Cerebellar cortex (tissue), 1 donor: ENCODE measurements around the gene PCDHGB2.
"Not testable (repeated sequence)": the region's sequence is repeated elsewhere in the genome, so short reads cannot be mapped to it uniquely, and the experiment has no call there.

Source experiments
- DNase-seq: peaks from one replicate; pipeline ENCODE4 v3.0.0-alpha.2; 2015; ENCODE audit warnings: low spot score

The PCDHGB2 gene

GRCh38 chr5:141349917-141350619 lies 9.7 kb upstream of the PCDHGB2 start, which contains the start of gene PCDHGB1:
Gene PCDHGB1 (plus strand): TSS chr5:141350099. CDS start chr5:141350261, 162 bp downstream.
- peak; percentile 48 for DNase-seq

DNA sequence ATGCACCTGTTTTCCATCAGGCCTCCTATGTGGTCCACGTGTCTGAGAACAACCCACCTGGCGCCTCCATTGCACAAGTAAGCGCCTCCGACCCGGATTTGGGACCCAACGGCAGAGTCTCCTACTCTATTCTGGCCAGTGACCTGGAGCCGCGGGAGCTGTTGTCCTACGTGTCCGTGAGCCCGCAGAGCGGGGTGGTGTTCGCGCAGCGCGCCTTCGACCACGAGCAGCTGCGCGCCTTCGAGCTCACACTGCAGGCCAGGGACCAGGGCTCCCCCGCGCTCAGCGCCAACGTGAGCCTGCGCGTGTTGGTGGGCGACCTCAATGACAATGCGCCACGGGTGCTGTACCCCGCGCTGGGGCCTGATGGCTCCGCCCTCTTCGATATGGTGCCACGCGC lies 8.2 kb upstream of the PCDHGB2 start:
- no peak for DNase-seq

- peak; percentile 11 for DNase-seq
These were observed 4.8 kb upstream of the PCDHGB2 start, which contains the start of gene PCDHGA4 for GRCh38 chr5:141354900-141355469. Gene PCDHGA4 (plus strand): TSS chr5:141355021. CDS start chr5:141355108, 87 bp downstream.

GRCh38 chr5:141355641-141356040 lies 4.2 kb upstream of the PCDHGB2 start:
- DNase-seq = no peak

GRCh38 chr5:141356133-141356532 lies 3.7 kb upstream of the PCDHGB2 start:
- DNase-seq = no peak

GRCh38 chr5:141356950-141357349 lies 2.8 kb upstream of the PCDHGB2 start:
- no peak for DNase-seq

DNA sequence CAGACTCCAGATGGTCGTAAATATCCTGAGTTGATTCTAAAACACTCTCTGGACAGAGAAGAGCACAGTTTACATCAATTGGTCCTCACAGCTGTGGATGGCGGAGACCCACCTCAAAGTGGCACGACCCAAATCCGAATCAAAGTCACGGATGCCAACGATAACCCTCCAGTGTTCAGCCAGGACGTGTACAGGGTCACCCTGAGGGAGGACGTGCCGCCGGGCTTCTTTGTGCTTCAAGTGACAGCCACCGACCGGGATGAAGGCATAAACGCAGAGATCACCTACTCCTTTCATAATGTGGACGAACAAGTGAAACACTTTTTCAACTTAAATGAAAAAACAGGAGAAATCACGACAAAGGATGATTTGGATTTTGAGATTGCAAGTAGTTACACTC lies 891 bp downstream of the PCDHGB2 start:
- no peak for DNase-seq

GRCh38 chr5:141362719-141363118 lies 2.9 kb downstream of the PCDHGB2 start:
- no peak for DNase-seq

- peak; percentile 2 for DNase-seq
These were observed 4.3 kb downstream of the PCDHGB2 start, which contains the start of gene PCDHGA5 for GRCh38 chr5:141363952-141364660. Gene PCDHGA5 (plus strand): TSS chr5:141364162. CDS start chr5:141364331, 169 bp downstream.

GRCh38 chr5:141366016-141366896 lies 6.5 kb downstream of the PCDHGB2 start:
- DNase-seq = no peak

GRCh38 chr5:141369994-141370848 lies 10.4 kb downstream of the PCDHGB2 start, which contains the start of gene PCDHGB3:
Gene PCDHGB3 (plus strand): TSS chr5:141370242. CDS start chr5:141370395, 153 bp downstream.
- no peak for DNase-seq

DNA sequence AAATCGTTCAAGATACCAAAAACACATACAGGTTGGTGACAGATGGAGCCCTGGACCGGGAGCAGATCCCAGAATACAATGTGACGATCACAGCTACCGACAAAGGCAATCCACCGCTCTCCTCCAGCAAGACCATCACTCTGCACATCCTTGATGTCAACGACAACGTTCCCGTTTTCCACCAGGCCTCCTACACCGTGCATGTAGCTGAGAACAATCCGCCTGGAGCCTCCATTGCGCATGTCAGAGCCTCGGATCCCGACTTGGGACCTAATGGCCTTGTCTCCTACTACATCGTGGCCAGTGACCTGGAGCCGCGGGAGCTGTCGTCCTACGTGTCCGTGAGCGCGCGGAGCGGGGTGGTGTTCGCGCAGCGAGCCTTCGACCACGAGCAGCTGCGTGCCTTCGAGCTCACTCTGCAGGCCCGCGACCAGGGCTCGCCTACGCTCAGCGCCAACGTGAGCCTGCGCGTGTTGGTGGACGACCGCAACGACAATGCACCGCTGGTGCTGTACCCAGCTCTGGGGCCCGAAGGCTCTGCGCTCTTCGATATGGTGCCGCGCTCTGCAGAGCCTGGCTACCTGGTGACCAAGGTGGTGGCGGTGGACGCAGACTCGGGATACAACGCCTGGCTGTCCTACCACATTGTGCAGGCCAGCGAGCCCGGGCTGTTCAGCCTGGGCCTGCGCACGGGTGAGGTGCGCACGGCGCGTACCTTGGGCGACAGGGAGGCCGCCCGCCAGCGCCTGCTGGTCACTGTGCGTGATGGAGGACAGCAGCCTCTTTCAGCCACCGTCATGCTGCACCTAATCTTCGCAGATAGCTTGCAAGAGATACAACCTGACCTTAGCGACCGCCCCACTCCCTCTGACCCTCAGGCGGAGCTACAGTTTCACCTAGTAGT lies 12.0 kb downstream of the PCDHGB2 start:
- DNase-seq = no peak

- peak; percentile 20 for DNase-seq
These were observed 14.0 kb downstream of the PCDHGB2 start, which contains the start of gene PCDHGA6 for GRCh38 chr5:141373673-141374317. Gene PCDHGA6 (plus strand): TSS chr5:141373891. CDS start chr5:141374084, 193 bp downstream.

GRCh38 chr5:141374627-141375026 lies 14.8 kb downstream of the PCDHGB2 start:
- no peak for DNase-seq

DNA sequence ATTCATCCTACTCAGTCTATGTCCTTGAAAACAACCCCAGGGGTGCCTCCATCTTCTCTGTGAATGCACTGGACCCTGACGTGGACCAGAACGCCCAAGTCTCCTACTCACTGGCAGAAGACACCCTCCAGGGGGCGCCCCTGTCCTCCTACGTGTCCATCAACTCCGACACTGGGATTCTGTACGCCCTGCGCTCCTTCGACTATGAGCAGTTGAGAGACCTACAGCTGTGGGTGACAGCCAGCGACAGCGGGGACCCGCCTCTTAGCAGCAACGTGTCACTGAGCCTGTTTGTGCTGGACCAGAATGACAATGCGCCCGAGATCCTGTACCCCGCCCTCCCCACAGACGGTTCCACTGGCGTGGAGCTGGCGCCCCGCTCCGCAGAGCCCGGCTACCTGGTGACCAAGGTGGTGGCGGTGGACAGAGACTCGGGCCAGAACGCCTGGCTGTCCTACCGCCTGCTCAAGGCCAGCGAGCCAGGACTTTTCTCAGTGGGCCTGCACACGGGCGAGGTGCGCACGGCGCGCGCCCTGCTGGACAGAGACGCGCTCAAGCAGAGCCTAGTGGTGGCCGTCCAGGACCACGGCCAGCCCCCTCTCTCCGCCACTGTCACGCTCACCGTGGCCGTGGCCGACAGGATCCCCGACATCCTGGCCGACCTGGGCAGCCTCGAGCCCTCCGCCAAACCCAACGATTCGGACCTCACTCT lies 15.8 kb downstream of the PCDHGB2 start:
- not testable (repeated sequence) for DNase-seq

- DNase-seq = no peak
These were observed 22.9 kb downstream of the PCDHGB2 start, which contains the start of gene PCDHGA7 for GRCh38 chr5:141382469-141383294. Gene PCDHGA7 (plus strand): TSS chr5:141382742. CDS start chr5:141382900, 158 bp downstream.

GRCh38 chr5:141383345-141383744 lies 23.6 kb downstream of the PCDHGB2 start:
- DNase-seq = no peak
